ENCODE measurements around the gene FBXO40.
"Not testable (repeated sequence)": the region's sequence is repeated elsewhere in the genome, so short reads cannot be mapped to it uniquely, and the experiment has no call there.

FBXO40 gene

GRCh38 chr3:121574449-121574848 lies 18.7 kb upstream of the FBXO40 start:
- Histone ChIP-seq H3K9me3 (ENCODE audit: insufficient read depth, low read depth, low read length) (no peaks in the 10 kb centered on the region), H3K79me2 (ENCODE audit: insufficient read depth, low read length) (no peaks in the 10 kb centered on the region), H2AFZ (ENCODE audit: low read length) (no peak overlapping the region), H4K20me1 (ENCODE audit: insufficient read depth, low read length, poor library complexity, severe bottlenecking) (no peaks in the 10 kb centered on the region), H3K27me3 (ENCODE audit: insufficient read depth, low read length, poor library complexity, severe bottlenecking) (peaks cover 3% of the 10 kb centered on the region), H3K36me3 (ENCODE audit: insufficient read depth, low read length) (no peaks in the 10 kb centered on the region), H3K4me3 (ENCODE audit: low read length, poor library complexity, severe bottlenecking) (no peak overlapping the region), H3K4me1 (ENCODE audit: insufficient read depth, low read length, poor library complexity, severe bottlenecking) (no peaks in the 10 kb centered on the region), H3K9me2 (replicated peaks; ENCODE audit: low read depth, low read length) (no peaks in the 10 kb centered on the region), H3F3A (ENCODE audit: low read depth) (no peaks in the 10 kb centered on the region), H3K4me2 (ENCODE audit: low read depth, low read length, poor library complexity, severe bottlenecking) (no peak overlapping the region), H3K9ac (ENCODE audit: low read depth, low read length, poor library complexity, severe bottlenecking) (no peak overlapping the region)
- TF ChIP-seq CTCF (conservative IDR thresholded peaks at IDR 0.05; ENCODE audit: low read length): no peak
- no peak for TF ChIP-seq EZH2phosphoT487 (IDR thresholded peaks at IDR 0.05; ENCODE audit: borderline replicate concordance)

GRCh38 chr3:121581691-121582090 lies 11.5 kb upstream of the FBXO40 start:
- H3F3A ChIP-seq (ENCODE audit: low read depth): no peaks in the 10 kb centered on the region

GRCh38 chr3:121584418-121584817 lies 8.8 kb upstream of the FBXO40 start:
- no peaks in the 10 kb centered on the region for H3K9me3 ChIP-seq (ENCODE audit: insufficient read depth, low read depth, low read length)
- no peaks in the 10 kb centered on the region for H3K9me2 ChIP-seq (replicated peaks; ENCODE audit: low read depth, low read length)
- H4K20me1 ChIP-seq (ENCODE audit: insufficient read depth, low read length, poor library complexity, severe bottlenecking): no peaks in the 10 kb centered on the region
- H3K27me3 ChIP-seq (ENCODE audit: insufficient read depth, low read length, poor library complexity, severe bottlenecking): no peaks in the 10 kb centered on the region
- no peak overlapping the region for H3K9ac ChIP-seq (ENCODE audit: low read depth, low read length, poor library complexity, severe bottlenecking)
- H3K4me2 ChIP-seq (ENCODE audit: low read depth, low read length, poor library complexity, severe bottlenecking): no peak overlapping the region
- H3K4me3 ChIP-seq (ENCODE audit: low read length, poor library complexity, severe bottlenecking): no peak overlapping the region
- no peaks in the 10 kb centered on the region for H3K36me3 ChIP-seq (ENCODE audit: insufficient read depth, low read length)
- H3K79me2 ChIP-seq (ENCODE audit: insufficient read depth, low read length): no peaks in the 10 kb centered on the region
- no peaks in the 10 kb centered on the region for H3K4me1 ChIP-seq (ENCODE audit: insufficient read depth, low read length, poor library complexity, severe bottlenecking)
- no peaks in the 10 kb centered on the region for H3F3A ChIP-seq (ENCODE audit: low read depth)
- no peak overlapping the region for H2AFZ ChIP-seq (ENCODE audit: low read length)
- TF ChIP-seq CTCF (conservative IDR thresholded peaks at IDR 0.05; ENCODE audit: low read length): no peak
- no peak for TF ChIP-seq EZH2phosphoT487 (IDR thresholded peaks at IDR 0.05; ENCODE audit: borderline replicate concordance)

More at GRCh38 chr3:121581691-121582090, 11.5 kb upstream of the FBXO40 start:
- Histone ChIP-seq H3K9me3 (ENCODE audit: insufficient read depth, low read depth, low read length) (no peaks in the 10 kb centered on the region), H2AFZ (ENCODE audit: low read length) (no peak overlapping the region), H4K20me1 (ENCODE audit: insufficient read depth, low read length, poor library complexity, severe bottlenecking) (no peaks in the 10 kb centered on the region), H3K27me3 (ENCODE audit: insufficient read depth, low read length, poor library complexity, severe bottlenecking) (no peaks in the 10 kb centered on the region), H3K9ac (ENCODE audit: low read depth, low read length, poor library complexity, severe bottlenecking) (no peak overlapping the region), H3K36me3 (ENCODE audit: insufficient read depth, low read length) (no peaks in the 10 kb centered on the region), H3K79me2 (ENCODE audit: insufficient read depth, low read length) (no peaks in the 10 kb centered on the region), H3K4me3 (ENCODE audit: low read length, poor library complexity, severe bottlenecking) (no peak overlapping the region), H3K4me1 (ENCODE audit: insufficient read depth, low read length, poor library complexity, severe bottlenecking) (no peaks in the 10 kb centered on the region), H3K9me2 (replicated peaks; ENCODE audit: low read depth, low read length) (no peaks in the 10 kb centered on the region), H3K4me2 (ENCODE audit: low read depth, low read length, poor library complexity, severe bottlenecking) (no peak overlapping the region)
- TF ChIP-seq EZH2phosphoT487 (IDR thresholded peaks at IDR 0.05; ENCODE audit: borderline replicate concordance): no peak
- no peak for TF ChIP-seq CTCF (conservative IDR thresholded peaks at IDR 0.05; ENCODE audit: low read length)

GRCh38 chr3:121593806-121594205 lies 627 bp downstream of the FBXO40 start:
- not testable (repeated sequence) for H2AFZ ChIP-seq (ENCODE audit: low read length); H3K27me3 ChIP-seq (ENCODE audit: insufficient read depth, low read length, poor library complexity, severe bottlenecking); H3K9me2 ChIP-seq (replicated peaks; ENCODE audit: low read depth, low read length); H3K79me2 ChIP-seq (ENCODE audit: insufficient read depth, low read length); H3F3A ChIP-seq (ENCODE audit: low read depth); H3K9me3 ChIP-seq (ENCODE audit: insufficient read depth, low read depth, low read length); H3K9ac ChIP-seq (ENCODE audit: low read depth, low read length, poor library complexity, severe bottlenecking); H4K20me1 ChIP-seq (ENCODE audit: insufficient read depth, low read length, poor library complexity, severe bottlenecking); H3K36me3 ChIP-seq (ENCODE audit: insufficient read depth, low read length); H3K4me2 ChIP-seq (ENCODE audit: low read depth, low read length, poor library complexity, severe bottlenecking); H3K4me3 ChIP-seq (ENCODE audit: low read length, poor library complexity, severe bottlenecking); H3K4me1 ChIP-seq (ENCODE audit: insufficient read depth, low read length, poor library complexity, severe bottlenecking)
